Vagina (tissue), 2 donors: ENCODE results near the gene LDLRAD4.

Experiments used
- CTCF ChIP-seq, 3 experiments: fragments of 450-650 bp in 2 of 3; fragments of 200-600 bp in 1 of 3; sonication (generic) in 1 of 3; IDR thresholded peaks; one replicate each; pipeline ENCODE4 v1.5.1; 2017 to 2019; ENCODE audit warnings: antibody characterized with exemption in 3 of 3, mild to moderate bottlenecking in 2 of 3, moderate library complexity in 2 of 3
- POLR2A ChIP-seq, 2 donors: fragments of 450-650 bp; IDR thresholded peaks; one replicate each; pipeline ENCODE4 v1.6.1; 2017; ENCODE audit warnings: antibody characterized with exemption in 2 of 2, mild to moderate bottlenecking in 2 of 2, moderate library complexity in 2 of 2
- POLR2AphosphoS5 ChIP-seq, 2 donors: sonication (generic); formaldehyde crosslinking; IDR thresholded peaks; one replicate each; pipeline ENCODE4 v1.9.0; 2017; ENCODE audit warnings: antibody characterized with exemption in 2 of 2, mild to moderate bottlenecking in 2 of 2, low read depth in 1 of 2; ENCODE audit not compliant: insufficient read depth in 1 of 2

GRCh38 chr18:13242797-13243196, 24.2 kb downstream of the LDLRAD4 start:
- TF ChIP-seq CTCF (IDR thresholded peaks at IDR 0.05): no peak
- TF ChIP-seq POLR2A (IDR thresholded peaks at IDR 0.05): no peak
- TF ChIP-seq POLR2AphosphoS5 (IDR thresholded peaks at IDR 0.05; ENCODE audit: insufficient read depth in 1 of 2, low read depth in 1 of 2): no peak
